Measurements from ENCODE around the gene OR13J1.
"Not testable (repeated sequence)": the region's sequence is repeated elsewhere in the genome, so short reads cannot be mapped to it uniquely, and the experiment has no call there.

OR13J1 gene

GRCh38 chr9:35870351-35870923 is at the start of gene OR13J1:
TSS of gene OR13J1 (minus strand) at chr9:35870401. CDS start at chr9:35870401, 0 bp downstream.
- no peak for FAIRE-seq

DNA sequence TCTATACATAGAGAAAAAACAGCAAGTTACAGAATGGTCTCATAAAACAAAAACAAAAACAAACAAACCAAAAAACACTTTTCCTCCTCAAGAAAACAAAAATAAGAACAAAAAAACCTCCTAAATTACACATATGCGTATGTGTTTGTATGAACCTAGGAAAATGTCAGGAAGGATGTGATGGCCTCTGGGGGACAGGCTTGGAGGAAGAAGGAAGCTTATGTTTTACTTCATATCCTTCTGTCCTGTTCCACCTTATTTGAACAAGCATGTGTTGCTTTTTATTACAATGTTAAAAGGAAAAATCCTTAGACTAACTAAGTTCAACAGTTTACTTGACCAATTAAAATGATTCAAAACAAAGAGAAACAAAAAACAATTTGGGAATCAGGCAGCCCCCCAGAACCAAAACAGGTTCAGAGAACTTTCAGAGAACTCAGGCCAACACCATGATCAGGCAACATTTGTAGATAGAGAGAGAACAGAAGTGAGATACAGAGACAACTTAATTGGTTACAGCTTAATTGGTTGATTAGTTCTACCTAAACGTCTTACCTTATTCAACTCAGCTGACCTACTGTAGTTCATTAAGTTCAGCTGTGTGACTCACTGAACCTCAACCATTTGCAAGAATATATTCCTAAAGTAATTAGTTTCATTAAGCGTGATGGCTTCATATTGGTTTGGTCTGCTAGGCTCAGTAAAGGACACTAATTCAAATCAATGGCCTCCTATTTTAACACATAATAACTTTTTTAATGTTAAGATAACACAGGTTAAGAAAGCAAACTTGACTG is 49.2 kb upstream of the OR13J1 start:
- FAIRE-seq = no peak

DNA sequence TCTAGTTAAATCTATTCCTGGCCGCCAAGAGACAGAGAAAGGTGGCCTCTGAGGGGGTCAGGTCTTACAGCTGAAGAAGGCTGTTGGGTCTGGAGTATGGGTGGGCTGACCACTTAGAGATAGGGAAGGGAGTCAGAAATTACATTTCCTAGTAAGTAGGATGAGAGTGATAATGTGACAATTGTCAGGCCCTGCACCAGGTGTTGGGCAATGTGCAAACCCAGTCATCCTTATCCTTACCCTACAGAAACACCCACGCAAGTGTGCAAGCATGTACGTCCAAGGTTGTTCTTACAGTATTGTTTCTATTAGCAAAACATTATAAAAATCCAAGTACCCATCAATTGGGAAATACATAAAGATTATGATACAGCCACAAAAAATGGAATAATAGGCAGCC is 48.6 kb upstream of the OR13J1 start:
- no peak for FAIRE-seq

DNA sequence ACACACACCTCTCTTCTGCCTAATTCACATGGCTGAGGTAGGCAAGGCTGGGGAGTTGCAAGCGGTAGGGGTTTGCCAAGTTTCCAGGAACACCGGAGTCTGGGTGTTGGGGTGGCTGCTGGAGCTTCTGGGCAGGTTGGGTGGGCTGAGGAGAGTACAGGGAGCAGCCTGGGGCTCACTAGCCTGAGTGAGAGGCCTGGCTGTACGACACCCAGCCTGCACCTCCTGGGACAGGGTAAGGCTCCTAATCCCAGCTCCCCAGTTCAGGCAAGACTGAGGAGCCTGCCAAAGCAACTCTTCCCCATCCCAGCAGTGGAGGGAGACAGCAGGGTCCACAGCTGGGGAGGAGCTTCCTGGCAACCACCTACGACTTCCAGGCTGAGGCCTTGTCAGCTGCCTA is 47.1 kb upstream of the OR13J1 start:
- FAIRE-seq = no peak

GRCh38 chr9:35915681-35916294 is 45.6 kb upstream of the OR13J1 start:
- FAIRE-seq = no peak

DNA sequence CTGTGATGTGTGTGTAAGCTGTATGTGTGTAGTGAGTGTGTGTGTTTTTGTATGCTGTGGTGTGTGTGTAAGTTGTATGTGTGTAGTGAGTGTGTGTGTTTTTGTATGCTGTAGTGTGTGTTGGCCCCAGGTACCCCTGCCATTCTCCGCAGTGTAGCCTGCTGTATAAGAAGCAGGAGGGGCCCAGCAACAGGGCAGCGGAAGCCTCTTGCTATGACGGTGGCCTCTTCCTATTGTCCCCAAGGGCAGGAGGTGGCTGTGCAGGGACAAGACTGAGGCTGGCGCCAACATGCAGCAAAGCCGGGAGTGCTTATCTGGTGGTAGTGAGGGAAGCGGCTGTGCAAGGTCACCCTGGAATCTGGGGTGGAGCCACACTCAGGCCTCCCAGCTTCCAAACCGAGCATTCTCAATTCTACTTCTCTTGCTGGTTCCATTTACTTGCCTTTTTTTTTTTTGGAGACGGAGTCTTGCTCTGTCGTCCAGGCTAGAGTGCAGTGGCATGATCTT is 44.2 kb upstream of the OR13J1 start:
- FAIRE-seq = no peak

DNA sequence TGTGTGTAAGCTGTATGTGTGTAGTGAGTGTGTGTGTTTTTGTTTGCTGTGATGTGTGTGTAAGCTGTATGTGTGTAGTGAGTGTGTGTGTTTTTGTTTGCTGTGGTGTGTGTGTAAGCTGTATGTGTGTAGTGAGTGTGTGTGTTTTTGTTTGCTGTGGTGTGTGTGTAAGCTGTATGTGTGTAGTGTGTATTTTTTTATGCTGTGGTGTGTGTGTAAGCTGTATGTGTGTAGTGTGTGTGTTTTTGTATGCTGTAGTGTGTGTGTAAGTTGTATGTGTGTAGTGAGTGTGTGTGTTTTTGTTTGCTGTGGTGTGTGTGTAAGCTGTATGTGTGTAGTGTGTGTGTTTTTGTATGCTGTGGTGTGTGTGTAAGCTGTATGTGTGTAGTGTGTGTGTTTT is 43.2 kb upstream of the OR13J1 start:
- FAIRE-seq = not testable (repeated sequence)

DNA sequence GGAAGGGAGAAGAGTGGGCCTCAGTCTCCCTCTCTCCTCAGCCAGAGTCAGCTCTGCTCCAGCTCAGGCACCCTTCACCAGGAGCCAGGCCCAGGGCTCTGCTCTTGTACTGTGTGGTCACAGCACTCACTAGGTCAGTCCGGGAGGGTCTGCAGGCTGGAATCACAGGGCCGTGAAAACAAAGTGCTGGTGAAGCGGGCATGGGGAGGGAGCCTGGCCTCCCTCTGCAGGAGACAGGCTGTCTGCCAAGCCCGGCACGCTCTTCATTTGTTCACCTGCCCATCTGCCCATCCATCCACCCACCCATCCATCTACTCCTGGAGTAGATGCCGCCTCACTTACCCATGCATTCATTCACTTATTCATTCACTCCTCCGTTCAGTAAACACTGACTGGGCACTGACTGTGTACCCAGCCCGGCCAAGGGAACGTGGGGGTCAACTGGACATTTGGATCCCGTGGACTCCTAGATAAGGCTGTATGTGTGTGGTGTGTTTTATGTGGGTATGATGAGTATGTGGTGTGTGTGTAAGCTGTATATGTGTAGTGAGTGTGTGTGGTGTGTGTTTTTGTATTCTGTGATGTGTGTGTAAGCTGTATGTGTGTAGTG is 42.7 kb upstream of the OR13J1 start:
- FAIRE-seq = no peak

- FAIRE-seq = no peak
Measured at GRCh38 chr9:35911690-35912089, 41.5 kb upstream of the OR13J1 start.

DNA sequence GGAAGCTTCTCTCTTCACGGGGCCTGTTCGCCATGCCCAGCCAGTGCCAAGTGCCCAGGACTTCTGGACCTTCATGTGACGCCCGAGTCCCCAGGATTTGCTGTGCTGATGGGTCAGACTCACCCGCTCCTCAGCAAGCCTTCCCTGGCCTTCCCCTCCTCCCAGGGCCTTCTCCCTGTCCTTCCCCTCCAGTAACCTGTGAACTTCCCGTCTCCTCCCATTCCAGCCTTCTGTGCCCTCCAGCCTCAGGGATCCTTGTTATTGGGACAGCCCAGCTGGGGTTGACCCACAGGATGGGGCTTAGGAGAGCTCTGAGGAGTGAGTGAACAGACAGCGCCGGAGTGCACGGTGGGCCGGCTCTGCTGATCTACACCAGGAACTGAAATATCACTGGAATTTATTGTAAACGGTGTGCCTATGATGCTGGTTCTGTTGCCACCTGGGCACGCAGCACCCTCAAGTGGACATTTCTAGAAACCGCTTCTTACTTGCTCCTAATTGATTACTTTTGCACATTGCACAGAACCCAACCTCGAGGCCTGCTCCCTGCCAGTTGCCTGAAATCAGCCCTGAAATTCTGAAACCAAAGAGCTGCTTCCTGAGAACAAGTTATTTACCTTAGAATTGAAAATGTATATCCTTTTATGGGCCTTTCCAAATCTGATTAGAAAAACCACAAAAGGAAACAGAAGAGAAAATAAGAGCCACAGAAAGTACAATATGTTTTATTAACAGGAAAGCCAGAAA is 40.6 kb upstream of the OR13J1 start:
- no peak for FAIRE-seq

DNA sequence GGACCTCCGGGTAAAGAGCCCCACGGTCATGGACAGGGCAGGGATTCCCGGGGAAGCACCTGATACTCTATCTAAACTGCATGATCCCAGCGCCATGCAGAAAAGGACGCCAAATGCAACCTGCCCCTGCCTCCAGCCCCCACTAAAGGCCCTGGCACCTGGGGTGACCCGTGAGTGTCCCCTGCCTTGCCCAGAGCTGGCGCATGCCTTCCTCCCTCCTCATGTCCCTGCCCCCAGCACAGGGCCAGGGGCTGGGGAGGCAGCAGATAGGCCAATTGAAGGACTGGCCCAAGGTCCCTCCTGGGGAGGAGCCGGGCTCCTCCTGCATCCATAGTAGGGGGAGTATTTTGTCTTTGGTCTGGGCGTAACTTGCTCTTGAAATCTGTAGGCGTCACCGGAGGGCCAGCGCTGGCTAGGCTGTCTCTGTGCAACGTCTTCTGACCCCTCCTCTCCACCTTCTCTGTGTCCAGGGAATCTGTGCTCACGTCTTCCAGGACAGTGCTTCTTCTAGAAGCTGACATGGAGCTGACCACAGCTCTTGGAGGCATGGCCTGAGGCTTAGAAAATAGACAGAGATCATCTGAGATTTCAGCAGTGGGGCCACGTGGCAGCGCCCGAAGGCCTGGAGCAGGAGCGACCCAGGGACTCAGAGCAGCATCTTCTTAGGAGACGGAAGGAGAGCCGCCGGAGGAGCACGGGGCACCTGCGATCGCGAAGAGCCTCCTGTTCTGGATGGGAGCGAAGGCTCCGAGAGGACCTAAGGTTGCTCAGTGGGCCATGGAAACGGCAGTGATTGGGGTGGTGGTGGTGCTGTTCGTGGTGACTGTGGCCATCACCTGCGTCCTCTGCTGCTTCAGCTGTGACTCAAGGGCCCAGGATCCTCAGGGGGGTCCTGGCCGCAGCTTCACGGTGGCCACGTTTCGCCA is 39.7 kb upstream of the OR13J1 start:
- FAIRE-seq = no peak

DNA sequence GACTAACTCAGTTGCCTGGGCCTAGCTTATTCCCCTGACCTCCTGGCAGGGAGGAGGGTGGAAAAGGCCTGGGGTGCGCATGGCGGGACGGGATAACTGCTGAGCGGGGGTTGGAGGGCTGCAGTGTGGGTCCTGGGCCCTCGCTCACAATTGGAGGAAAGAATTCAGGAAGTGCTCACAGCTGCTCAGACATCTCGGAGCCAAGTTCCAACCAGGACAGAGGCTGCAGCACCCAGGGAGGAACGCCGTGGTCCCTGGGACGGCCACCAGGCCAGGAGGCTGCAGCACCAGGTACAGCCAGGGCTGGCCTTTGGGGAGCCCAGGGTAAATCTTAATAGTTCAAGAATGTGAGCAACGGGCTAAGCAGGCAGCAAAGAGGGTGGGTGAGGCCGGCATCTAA is 39.1 kb upstream of the OR13J1 start, which contains the start of gene SPAAR:
TSS of gene SPAAR (plus strand) at position 217 of the 400 bp plus-strand sequence. CDS start 974 bp downstream, outside the sequence.
- no peak for FAIRE-seq

- no peak for FAIRE-seq
Measured at GRCh38 chr9:35908504-35909125, 38.4 kb upstream of the OR13J1 start.

DNA sequence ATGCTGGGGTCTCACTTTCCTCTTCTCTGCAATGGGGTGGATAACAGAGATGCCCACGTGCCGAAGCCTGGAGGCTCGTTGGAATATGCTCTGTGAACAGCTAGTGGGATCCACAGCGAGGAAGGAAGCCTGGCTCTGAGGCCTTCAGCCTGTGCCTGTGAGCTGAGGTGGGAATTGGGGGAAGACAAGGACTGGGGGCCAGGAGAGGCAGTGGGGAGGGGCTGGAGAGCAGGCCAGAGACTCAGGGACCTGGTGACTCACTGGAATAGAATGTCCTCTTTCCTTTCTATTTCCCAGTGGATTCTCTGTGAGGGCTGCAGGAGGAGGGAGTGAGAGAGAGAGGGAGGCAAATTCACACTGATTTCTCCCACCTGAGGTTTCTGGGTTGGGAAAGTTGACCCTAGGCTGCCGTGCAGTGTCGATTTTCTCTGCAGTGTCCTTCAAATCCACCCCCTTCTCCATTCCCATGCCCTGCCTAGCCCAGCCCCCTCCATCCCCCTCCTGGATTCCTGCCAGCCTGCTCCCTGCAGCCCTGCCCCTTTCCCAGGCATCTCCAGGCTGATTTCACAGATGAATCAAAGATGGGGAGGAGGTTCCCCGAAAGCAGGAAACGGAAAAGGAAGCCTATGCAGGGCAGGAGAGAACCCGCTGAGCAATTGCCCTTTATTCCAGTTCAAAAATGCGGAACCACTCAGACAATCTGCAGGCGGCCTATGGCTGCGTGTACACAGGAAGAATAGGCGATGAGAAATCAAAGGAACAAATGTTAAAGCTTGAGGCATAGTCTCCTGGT is 37.7 kb upstream of the OR13J1 start:
- no peak for FAIRE-seq

GRCh38 chr9:35906923-35907699 is 36.9 kb upstream of the OR13J1 start:
- no peak for FAIRE-seq

DNA sequence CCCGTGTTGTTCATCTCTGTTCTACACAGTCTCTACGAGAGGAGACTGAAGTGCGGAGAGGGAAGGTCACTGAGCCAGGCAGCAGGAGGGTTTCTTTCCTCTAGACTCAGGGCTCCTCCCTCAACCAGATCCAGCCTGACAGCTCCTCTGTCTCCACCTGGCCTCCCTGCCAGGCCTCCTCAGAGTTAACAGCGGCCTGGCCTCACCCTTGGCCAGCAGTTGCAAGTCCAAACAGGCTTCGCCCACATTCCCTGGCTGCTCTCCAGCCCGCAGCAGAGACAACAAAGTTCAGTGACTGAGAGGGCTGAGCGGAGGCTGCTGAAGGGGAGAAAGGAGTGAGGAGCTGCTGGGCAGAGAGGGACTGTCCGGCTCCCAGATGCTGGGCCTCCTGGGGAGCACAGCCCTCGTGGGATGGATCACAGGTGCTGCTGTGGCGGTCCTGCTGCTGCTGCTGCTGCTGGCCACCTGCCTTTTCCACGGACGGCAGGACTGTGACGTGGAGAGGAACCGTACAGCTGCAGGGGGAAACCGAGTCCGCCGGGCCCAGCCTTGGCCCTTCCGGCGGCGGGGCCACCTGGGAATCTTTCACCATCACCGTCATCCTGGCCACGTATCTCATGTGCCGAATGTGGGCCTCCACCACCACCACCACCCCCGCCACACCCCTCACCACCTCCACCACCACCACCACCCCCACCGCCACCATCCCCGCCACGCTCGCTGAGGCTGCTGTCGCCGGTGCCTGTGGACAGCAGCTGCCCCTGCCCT is 35.9 kb upstream of the OR13J1 start, which contains the start of gene HRCT1:
TSS of gene HRCT1 (plus strand) at position 291 of the 768 bp plus-strand sequence. CDS start at position 377, 86 bp downstream.
- FAIRE-seq = no peak

GRCh38 chr9:35905051-35905781 is 35.0 kb upstream of the OR13J1 start:
- no peak for FAIRE-seq

DNA sequence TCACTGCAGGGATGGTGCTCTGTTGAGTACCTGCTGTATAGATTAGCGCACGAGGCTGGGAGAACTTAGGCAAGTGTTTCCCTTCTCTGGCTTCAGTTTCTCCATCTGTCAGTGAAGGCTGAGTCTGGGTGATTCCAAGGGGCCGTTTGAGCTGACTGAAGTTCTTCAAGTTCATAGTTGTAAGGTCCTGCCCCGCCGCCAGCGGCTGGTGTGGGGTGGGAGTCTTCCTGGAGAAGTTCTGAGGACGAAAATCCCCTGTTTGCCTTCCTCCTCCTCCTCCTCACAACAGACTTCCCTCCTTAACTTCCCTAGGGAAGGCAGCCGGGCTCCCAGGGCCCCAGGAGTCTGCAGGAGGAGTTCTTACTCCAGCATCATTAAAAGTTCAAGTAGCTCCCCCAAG is 34.1 kb upstream of the OR13J1 start:
- no peak for FAIRE-seq
